NOMO-1 treated with DMSO at 0.1 percent for 48 hours (cell line): Measurements from ENCODE around the gene NHSL2.

ENCODE experiments used
- DNase-seq: peaks from one replicate; lab custom pipeline; 2025; ENCODE audit not compliant: unreplicated experiment; lab: John Stamatoyannopoulos, UW

NHSL2 gene

DNA sequence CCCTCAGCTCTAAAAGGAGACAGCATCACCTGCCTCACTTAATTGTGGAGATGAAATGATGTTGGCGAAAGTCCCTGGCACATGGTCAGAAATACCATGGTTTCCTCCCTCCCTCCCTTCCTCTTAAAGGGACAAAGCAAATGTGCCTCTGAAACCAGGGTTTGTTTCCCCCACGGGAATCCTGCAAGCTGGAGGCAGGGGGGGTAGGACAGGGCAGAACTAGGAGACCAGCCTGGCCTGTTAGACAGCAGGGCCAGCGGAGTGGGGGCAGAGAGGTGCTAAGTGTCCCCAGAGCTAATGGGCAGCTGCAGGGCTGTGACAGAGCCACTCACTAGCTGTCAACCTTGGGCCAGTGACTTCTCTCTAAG, 215.4 kb downstream of the NHSL2 start:
- DNase-seq = no peak

DNA sequence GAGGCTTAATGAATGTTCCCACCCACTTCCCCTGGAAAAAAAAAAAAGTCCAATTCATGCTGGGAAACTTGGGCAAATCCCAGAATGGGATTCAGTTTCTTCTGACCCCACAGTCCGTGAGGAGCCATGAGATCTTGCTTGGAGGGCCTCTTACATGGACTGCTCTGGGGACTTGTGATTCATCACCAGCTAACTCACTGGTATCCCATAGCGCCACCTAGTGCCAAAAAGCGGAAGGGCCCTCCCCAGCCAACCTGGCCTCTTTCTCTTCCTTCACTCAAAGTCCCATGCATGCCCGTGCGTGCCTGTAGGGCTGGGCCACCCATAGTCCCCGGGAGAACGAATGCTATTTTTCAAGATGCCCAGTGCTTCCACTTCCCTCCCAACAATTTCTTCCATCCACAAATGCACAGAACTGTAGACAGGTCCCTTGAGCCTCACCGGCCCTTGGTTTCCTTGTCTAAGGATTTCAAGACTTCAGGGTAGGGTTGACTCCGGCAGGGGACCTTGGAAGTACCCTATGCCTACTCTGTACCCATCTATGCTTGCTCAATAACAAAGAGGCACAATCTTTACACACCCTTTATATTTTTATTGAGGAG, 216.0 kb downstream of the NHSL2 start:
- DNase-seq = peak; percentile 73

DNA sequence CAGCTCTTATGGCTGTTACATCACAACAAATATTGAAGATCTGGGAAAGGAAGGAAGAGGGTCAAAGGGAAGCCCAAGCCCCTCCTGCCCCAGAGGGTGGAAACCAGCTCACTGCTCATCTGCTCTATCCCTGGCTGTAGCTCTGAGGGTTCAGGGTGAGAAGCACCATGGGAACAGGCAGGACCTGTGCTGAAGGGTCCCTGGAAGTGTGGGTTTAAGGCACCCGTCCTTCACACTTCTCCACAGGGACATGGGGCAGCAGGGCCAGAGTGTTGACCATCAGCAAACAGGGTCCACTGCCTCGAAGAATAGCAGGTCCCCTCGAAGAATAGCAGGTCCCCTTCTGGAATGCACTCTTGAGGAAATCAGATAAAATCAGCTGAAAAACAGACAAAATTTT, 216.7 kb downstream of the NHSL2 start:
- no peak for DNase-seq

GRCh38 chrX:72128183-72128834, 217.7 kb downstream of the NHSL2 start:
- DNase-seq = no peak

DNA sequence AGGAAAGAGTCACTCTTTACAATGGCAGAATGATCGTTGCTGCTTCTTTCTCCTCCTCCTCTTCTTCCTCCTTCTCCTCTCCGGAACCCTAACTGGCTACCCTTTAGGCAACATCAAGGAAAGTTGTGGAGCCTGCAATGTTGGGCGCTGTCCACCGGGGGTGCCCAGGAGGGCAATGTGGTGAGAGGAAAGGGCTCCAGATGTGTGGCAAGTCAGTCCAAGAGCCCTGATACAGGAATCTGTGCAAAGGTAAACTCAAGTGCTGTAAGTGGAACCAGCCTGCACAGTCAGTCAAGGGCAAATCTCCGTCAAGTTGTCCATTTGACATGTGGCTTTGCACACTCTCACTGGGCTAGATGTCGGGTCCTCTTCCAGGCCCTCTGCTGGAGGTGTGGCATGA, 218.2 kb downstream of the NHSL2 start:
- no peak for DNase-seq

DNA sequence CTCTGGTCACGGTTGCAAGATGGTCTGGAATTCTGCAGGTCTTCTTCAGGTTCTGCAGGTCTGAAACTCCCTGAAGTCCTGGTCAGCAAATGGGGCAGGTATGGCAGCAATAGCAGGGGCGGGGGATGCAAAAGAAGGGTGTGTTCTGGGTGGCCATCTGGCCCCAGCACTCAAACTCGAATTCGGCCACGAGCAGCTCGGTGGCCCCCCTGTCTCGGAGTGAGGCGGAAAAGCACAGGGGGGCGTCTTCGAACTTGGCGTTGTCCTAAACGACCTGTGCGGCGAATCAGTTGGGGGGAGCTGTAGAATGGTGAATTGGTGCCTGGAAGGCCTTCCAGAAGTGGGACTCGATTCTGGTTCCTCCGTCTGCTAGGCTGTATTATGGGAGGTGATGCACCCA, 219.0 kb downstream of the NHSL2 start:
- no peak for DNase-seq

GRCh38 chrX:72130156-72130761, 219.6 kb downstream of the NHSL2 start:
- no peak for DNase-seq

- no peak for DNase-seq
These were observed 220.2 kb downstream of the NHSL2 start for GRCh38 chrX:72130762-72131250.

GRCh38 chrX:72131317-72132294, 221.0 kb downstream of the NHSL2 start, which contains the start of gene RTL5:
RTL5 (minus strand) TSS chrX:72131915.
- no peak for DNase-seq

- no peak for DNase-seq
These were observed 221.8 kb downstream of the NHSL2 start for GRCh38 chrX:72132456-72132855.

- DNase-seq = no peak
These were observed 223.4 kb downstream of the NHSL2 start for GRCh38 chrX:72133851-72134546.

DNA sequence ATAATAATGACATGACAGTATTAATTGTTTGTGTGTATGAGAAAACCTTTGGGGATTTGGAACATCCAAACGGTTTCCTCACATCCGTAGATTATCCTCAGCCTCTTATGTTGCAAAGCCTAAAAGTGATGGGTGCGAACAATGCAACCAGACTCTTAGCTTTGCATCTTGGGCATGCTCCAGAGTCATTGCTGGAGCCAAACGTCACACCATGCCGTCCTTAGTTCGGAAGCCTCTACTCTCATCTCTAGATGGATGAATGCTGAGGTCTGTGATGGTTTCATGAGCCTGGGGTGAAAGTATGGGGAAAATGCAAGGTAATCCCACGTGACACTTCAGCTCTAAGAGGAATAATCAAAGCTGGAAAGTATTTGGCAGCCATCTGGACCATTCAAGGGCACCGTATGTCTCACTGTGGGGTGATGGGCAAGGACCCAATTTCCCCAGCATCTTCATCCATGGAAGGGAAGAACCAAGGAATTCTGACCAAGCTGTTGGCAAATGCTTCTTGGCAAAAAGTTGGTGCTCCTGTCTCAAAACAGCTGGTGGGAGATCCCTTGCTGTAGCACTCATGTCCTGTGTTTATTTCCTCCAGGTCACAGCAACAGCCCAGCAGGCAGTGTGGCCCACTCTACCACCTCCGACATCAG, 227.3 kb downstream of the NHSL2 start:
- DNase-seq = no peak

- no peak for DNase-seq
These were observed 228.9 kb downstream of the NHSL2 start for GRCh38 chrX:72139538-72139937.

GRCh38 chrX:72141372-72142004, 230.8 kb downstream of the NHSL2 start:
- no peak for DNase-seq

DNA sequence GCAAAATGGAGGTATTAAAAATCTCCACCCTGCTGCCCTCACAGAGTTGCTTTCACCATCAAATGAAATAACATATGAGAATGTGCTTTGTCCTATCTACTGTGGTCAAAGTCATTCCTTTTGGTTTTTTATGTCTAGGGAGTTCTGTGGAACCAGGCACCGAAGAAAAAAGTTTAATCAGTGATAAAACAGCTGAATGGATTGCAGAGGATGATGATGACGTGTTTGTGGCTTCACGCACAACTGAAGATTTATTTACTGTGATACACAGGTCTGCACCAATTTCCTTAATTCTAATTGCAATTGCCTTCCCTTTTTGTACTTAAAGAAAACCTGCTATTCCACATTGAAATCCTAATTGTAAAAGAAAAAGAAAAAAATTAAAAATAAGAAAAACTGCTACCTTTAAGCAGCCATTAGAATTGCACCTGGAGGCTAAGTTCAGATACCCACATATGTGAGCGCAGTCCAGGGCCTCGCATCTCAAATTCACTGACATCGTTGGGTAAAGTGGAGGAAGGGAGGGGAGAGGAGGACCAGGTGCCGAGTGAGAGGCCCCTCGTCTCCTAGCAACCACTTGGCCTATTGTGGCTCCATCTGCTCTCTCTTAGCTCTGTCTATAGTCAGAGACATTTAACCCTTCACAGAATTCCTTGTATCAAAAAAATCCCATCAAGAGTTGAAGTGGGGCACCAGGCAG, 231.6 kb downstream of the NHSL2 start:
- peak; percentile 12 for DNase-seq

DNA sequence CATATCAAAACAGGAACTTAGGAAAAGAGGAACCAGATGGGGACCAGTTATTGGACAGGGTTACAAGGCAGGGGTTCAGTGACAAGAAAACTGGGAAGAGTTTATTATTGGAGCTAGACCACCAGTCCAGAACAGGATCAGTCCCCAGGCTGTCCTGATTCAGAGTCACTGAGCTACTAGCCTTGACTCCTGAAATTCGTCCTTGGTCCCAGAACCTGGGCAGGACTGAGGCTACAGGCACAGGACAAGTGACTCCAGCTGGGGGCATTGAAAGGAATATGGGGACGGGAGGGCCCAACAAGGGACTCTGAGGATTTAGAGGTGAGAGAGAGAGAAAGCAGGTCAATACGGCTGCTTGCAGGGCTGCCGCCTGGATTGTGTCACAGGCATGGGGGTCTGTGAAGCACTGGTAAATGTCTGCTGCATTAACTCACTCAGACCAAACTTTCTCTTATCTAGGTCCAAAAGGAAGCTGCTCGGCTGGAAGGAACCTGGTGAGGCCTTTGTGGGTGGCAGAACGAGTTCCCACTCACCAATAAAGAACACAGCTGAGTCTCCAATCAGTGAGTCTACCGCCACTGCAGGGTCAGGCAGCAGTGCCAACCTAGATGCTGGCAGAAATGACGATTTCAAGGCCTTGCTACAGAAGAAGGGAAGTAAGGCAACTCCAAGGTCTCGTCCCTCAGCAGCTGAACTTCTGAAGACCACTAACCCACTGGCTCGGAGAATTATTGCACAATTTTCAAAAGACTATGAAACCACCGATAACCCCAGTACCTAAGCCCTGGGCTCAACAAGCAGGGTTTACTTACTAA, 232.4 kb downstream of the NHSL2 start:
- no peak for DNase-seq

DNA sequence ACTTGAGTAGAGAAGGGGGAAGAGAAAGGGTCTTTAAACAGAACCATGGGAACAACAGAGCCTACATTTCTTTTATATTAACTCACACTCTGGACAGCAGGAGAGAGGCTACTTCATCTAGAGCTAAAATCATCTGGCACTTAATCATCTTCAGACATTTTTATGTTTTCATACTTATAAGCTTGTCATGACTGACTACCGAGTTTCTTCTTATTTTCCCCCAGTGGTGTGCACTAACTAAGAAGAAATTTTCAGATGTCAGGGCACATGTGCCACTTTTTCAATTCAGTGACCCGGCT, 232.9 kb downstream of the NHSL2 start:
- no peak for DNase-seq

DNA sequence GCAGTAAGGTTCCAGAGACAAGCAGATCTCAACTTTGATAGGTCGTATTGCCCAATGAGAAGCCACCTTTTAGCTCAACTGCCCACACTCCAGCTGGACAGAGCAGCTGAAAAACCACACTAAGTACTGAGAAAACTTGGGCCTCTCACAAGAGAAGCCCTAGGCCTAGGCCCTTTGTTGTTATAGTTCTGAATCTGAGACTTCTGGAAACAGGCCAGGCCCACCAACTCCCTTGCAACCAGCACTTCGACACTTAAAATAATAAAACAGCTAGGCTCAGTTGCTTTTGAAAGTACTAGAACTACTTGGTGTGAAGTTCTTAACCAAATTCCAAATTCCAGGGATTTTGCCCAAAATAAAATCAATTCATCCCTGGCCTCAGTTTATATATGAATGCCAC, 234.5 kb downstream of the NHSL2 start:
- DNase-seq = no peak
